Measurements from ENCODE around the gene FMR1NB. TPM values are rescaled to one million over a fixed set of nuclear protein-coding genes. Genes with fewer than 3 reads are reported as not detected.

FMR1NB gene
- total and polyA plus RNA-seq, 2 of the 4 experiments (the other 2 are of a cell fraction), result not detected

GRCh38 chrX:148047200-148047599 is 66.1 kb downstream of the FMR1NB start:
- Histone ChIP-seq H3K56ac (ENCODE audit: extremely low read depth, insufficient read depth, low read length) (no peak overlapping the region), H3K4me1 (ENCODE audit: control insufficient read depth, insufficient read depth, low read length) (no peaks in the 10 kb centered on the region), H4K5ac (ENCODE audit: low read depth, low read length) (no peak overlapping the region), H3K79me1 (ENCODE audit: low read depth in 1 of 2, low read length in 2 of 2) (no peaks in the 10 kb centered on the region), H3K27ac (ENCODE audit: insufficient read depth, low read length) (no peak overlapping the region), H2BK5ac (ENCODE audit: low read depth, low read length, poor library complexity, severe bottlenecking) (no peak overlapping the region), H3K4me2 (ENCODE audit: low read depth, low read length) (no peak overlapping the region), H2BK20ac (ENCODE audit: low read depth, low read length) (no peak overlapping the region), H3K36me3 (ENCODE audit: control insufficient read depth, insufficient read depth, low read length) (no peaks in the 10 kb centered on the region), H4K8ac (ENCODE audit: low read depth in 2 of 2, low read length in 2 of 2) (no peak overlapping the region), H3K27me3 (ENCODE audit: control insufficient read depth, insufficient read depth, low read length) (no peaks in the 10 kb centered on the region), H2AFZ (replicated peaks; ENCODE audit: low read length, poor library complexity) (no peak overlapping the region), H2AK9ac (replicated peaks; ENCODE audit: low read depth, low read length, poor library complexity) (no peak overlapping the region), H3K4me3 (ENCODE audit: insufficient read depth, low read depth, low read length) (no peak overlapping the region), H3K23ac (ENCODE audit: low read depth, low read length) (no peak overlapping the region), H3K9me3 (ENCODE audit: control insufficient read depth, insufficient read depth, low read length) (no peaks in the 10 kb centered on the region), H2AK5ac (ENCODE audit: low read depth, low read length) (no peak overlapping the region), H4K91ac (ENCODE audit: insufficient read depth, low read depth, low read length) (no peak overlapping the region), H2BK15ac (ENCODE audit: low read depth, low read length) (no peak overlapping the region), H4K20me1 (ENCODE audit: insufficient read depth, low read length) (no peaks in the 10 kb centered on the region), H3K18ac (ENCODE audit: low read depth, low read length) (no peak overlapping the region), H3K4ac (ENCODE audit: low read depth, low read length) (no peak overlapping the region), H2BK120ac (ENCODE audit: low read depth, low read length) (no peak overlapping the region), H3K9ac (ENCODE audit: low read depth, low read length) (no peak overlapping the region), H3K14ac (replicated peaks; ENCODE audit: low read depth, low read length) (no peak overlapping the region), H3K9me1 (ENCODE audit: insufficient read depth, low read length) (no peaks in the 10 kb centered on the region)
- TF ChIP-seq USF2 (IDR thresholded peaks at IDR 0.05; ENCODE audit: low read depth, low read length) (no peak), MXI1 (IDR thresholded peaks at IDR 0.05; ENCODE audit: borderline replicate concordance, low read depth, low read length) (no peak), POLR2A (IDR thresholded peaks at IDR 0.05; ENCODE audit: low read depth, low read length) (no peak), CHD1 (IDR thresholded peaks at IDR 0.05; ENCODE audit: low read depth, low read length) (no peak), NFE2L2 (IDR thresholded peaks at IDR 0.05; ENCODE audit: low read depth, low read length) (no peak), ELK1 (IDR thresholded peaks at IDR 0.05; ENCODE audit: borderline replicate concordance, low read depth, low read length) (no peak), MAZ (IDR thresholded peaks at IDR 0.05; ENCODE audit: borderline replicate concordance, low read depth, low read length) (no peak)
- WGBS, 2 experiments (ENCODE audit: extremely low coverage in 2 of 2, insufficient read length in 1 of 2), result no CpG with 5 or more reads among the region's 4 CpGs
- no TSS peak for BruUV-seq (replicated peaks)
- ChIA-PET POLR2A (ENCODE audit: unreplicated experiment) (no interaction called here), CTCF (no interaction called here)
- in situ Hi-C loops (cut with MboI; ENCODE audit: low sequenced_read_pairs), result loop anchor here (10.0 to 25.0 kb wide), 2 partner anchors 1240 to 1428 kb away; no protein-coding TSS in a partner anchor
- ATAC-seq (ENCODE audit: low read depth) (no peak), DNase-seq (no peak)
- intact Hi-C loops (cut with micrococcal nuclease), result no loop called here
- dilution Hi-C loops (cut with HindIII; ENCODE audit: low sequenced_read_pairs, unreplicated experiment), result no loop called here

Measured in IMR-90 (cell line).